HG02970 (cell line): ENCODE data around the gene MTCL1.

Experiments
- ATAC-seq: cut with Tn5 transposase; IDR thresholded peaks from one replicate; pipeline ENCODE4 v1.9.1; 2021; ENCODE audit warnings: mild to moderate bottlenecking, moderate library complexity, moderate number of reproducible peaks; ENCODE audit not compliant: unreplicated experiment, low FRiP score

Gene MTCL1

GRCh38 chr18:8824846-8825245 is 119.5 kb downstream of the MTCL1 start:
- no peak for ATAC-seq

- no peak for ATAC-seq
Measured at GRCh38 chr18:8825273-8825672, 119.9 kb downstream of the MTCL1 start.

- no peak for ATAC-seq
Measured at GRCh38 chr18:8825729-8826375, 120.5 kb downstream of the MTCL1 start.

GRCh38 chr18:8826514-8826913 is 121.2 kb downstream of the MTCL1 start:
- ATAC-seq = no peak

- no peak for ATAC-seq
Measured at GRCh38 chr18:8826971-8827370, 121.6 kb downstream of the MTCL1 start.

GRCh38 chr18:8828300-8828699 is 122.9 kb downstream of the MTCL1 start:
- no peak for ATAC-seq

- ATAC-seq = no peak
Measured at GRCh38 chr18:8828798-8829197, 123.4 kb downstream of the MTCL1 start.

GRCh38 chr18:8830067-8831060 is 125.0 kb downstream of the MTCL1 start:
- ATAC-seq = no peak

- ATAC-seq = no peak
Measured at GRCh38 chr18:8831112-8831511, 125.8 kb downstream of the MTCL1 start.

GRCh38 chr18:8831531-8831930 is 126.2 kb downstream of the MTCL1 start:
- no peak for ATAC-seq

GRCh38 chr18:8833480-8833879 is 128.1 kb downstream of the MTCL1 start:
- ATAC-seq = no peak

GRCh38 chr18:8834881-8835280 is 129.5 kb downstream of the MTCL1 start:
- ATAC-seq = no peak

GRCh38 chr18:8835521-8835953 is 130.2 kb downstream of the MTCL1 start:
- no peak for ATAC-seq

GRCh38 chr18:8839281-8839680 is 133.9 kb downstream of the MTCL1 start:
- no peak for ATAC-seq

GRCh38 chr18:8841781-8842485 is 136.6 kb downstream of the MTCL1 start:
- ATAC-seq = no peak

- no peak for ATAC-seq
Measured at GRCh38 chr18:8842506-8842905, 137.2 kb downstream of the MTCL1 start.

GRCh38 chr18:8843005-8843404 is 137.6 kb downstream of the MTCL1 start:
- ATAC-seq = no peak

- ATAC-seq = no peak
Measured at GRCh38 chr18:8844721-8845148, 139.4 kb downstream of the MTCL1 start.

- ATAC-seq = no peak
Measured at GRCh38 chr18:8845506-8845905, 140.2 kb downstream of the MTCL1 start.

- no peak for ATAC-seq
Measured at GRCh38 chr18:8847066-8847755, 141.9 kb downstream of the MTCL1 start.
